Fibroblast of mammary gland (primary cell): Measurements from ENCODE around the gene SUDS3.
"Not testable (repeated sequence)": the region's sequence is repeated elsewhere in the genome, so short reads cannot be mapped to it uniquely, and the experiment has no call there.

Experiments used
- DNase-seq: peaks from one replicate; pipeline ENCODE4 v3.0.0-alpha.2; 2010; ENCODE audit warnings: low read depth
- H3K4me3 ChIP-seq: 2 replicates; pipeline ENCODE4 v1.5.1; 2011; ENCODE audit warnings: low read depth, mild to moderate bottlenecking, low read length, moderate library complexity; ENCODE audit not compliant: control insufficient read depth
- CTCF ChIP-seq: conservative IDR thresholded peaks from 2 replicates; pipeline ENCODE4 v1.5.1; 2011; ENCODE audit warnings: low read depth, low read length, inconsistent platforms; ENCODE audit not compliant: control insufficient read depth, insufficient read depth

Gene SUDS3

DNA sequence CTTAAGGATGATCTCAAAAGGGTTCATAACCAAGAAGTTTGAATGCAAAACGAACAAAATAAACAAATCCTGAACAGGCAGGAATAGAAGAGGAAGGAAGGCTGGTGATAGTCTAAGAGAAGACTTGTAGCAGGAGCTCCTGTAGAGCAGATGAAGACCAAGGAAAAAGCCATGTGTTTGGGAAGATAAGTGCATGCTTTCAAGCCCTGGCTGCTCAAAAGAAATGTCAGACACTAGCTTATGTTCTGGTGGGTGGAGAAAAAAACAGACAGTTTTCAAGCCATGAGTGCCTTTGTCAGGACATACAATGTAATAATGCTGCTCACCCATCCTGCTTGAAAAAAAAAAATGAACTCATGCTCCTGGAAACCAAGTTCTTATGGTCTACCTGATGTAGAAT, 31.0 kb upstream of the SUDS3 start:
- no peak for TF ChIP-seq CTCF
- H3K4me3 ChIP-seq = no peak overlapping the region
- no peak for DNase-seq

DNA sequence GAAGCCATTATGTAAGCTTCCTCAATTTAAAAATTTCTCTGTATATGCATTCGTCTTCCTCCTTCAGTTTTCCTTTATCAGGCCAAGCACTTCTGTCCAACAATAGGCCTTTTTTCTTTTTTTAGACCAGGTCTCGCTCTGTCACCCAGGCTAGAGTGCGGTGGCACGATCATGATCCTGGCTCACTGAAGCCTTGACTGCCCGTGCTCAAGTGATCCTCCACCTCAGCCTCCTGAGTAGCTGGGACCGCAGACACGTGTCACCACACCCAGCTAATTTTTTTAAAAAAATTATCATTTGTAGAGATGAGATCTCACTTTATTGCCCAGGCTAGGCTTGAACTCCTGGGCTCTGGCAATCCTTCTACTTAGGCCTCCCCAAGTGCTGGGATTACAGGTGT, 29.5 kb upstream of the SUDS3 start:
- DNase-seq = no peak
- no peak for TF ChIP-seq CTCF
- no peak overlapping the region for H3K4me3 ChIP-seq

GRCh38 chr12:118347916-118348315, 28.4 kb upstream of the SUDS3 start:
- no peak overlapping the region for H3K4me3 ChIP-seq
- TF ChIP-seq CTCF = no peak
- no peak for DNase-seq

DNA sequence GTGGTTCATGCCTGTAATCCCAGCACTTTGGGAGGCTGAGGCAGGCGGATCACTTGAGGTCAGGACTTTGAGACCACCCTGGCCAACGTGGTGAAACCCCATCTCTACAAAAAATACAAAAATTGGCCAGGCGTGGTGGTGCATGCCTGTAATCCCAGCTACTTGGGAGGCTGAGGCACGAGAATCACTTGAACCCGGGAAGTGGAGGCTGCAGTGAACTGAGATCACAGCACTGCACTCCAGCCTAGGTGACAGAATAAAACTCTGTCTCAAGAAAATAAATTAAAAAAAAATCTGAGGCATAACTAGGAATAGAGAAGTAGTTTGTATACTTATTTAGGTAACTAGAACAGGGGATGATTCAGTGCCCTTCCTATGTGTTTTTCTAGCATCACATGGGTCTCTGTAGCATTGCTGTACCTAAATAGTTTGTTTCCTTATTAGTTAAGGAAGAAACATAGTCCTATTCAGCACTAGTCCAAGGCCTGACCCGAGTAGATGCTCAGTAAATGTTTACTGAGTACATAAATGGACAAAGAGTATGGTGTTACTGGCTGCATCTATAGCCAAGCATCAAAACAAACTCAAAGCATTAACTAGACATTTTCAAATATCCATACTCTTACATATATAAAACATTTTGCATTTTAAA, 25.3 kb upstream of the SUDS3 start:
- no peak for DNase-seq
- no peak for TF ChIP-seq CTCF

GRCh38 chr12:118353721-118354120, 22.6 kb upstream of the SUDS3 start:
- no peak for DNase-seq
- H3K4me3 ChIP-seq = no peak overlapping the region
- TF ChIP-seq CTCF = no peak

More for the DNA sequence above, 25.3 kb upstream of the SUDS3 start:
- H3K4me3 ChIP-seq = no peak overlapping the region

DNA sequence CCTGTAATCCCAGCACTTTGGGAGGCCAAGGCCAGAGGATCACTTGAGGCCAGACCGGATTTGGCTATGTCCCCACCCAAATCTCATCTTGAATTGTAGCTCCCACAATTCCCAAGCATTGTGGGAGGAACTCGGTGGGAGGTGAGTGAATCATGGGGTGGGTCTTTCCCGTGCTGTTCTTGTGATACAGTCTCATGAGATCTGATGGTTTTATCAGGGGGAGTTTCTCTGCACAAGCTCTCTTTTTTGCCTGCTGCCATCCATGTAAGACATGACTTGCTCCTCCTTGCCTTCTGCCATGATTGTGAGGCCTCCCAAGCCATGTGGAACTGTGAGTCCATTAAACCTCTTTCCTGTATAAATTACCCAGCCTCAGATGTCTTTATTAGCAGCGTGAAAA, 21.9 kb upstream of the SUDS3 start:
- H3K4me3 ChIP-seq, DNase-seq: not testable (repeated sequence)

GRCh38 chr12:118354903-118355302, 21.5 kb upstream of the SUDS3 start:
- no peak overlapping the region for H3K4me3 ChIP-seq
- TF ChIP-seq CTCF = no peak
- no peak for DNase-seq

- no peak for DNase-seq
- no peak for TF ChIP-seq CTCF
- H3K4me3 ChIP-seq = no peak overlapping the region
Observed at GRCh38 chr12:118355843-118356242, 20.5 kb upstream of the SUDS3 start.
